ENCODE results near the gene CLASP1. TPM values are rescaled to one million over a fixed set of nuclear protein-coding genes. Genes with fewer than 3 reads are reported as not detected.
A peak's percentile ranks its signal among the peaks of the same experiment; 100 is the strongest.
"Not testable (repeated sequence)": the region's sequence is repeated elsewhere in the genome, so short reads cannot be mapped to it uniquely, and the experiment has no call there.

Gene CLASP1
- total RNA-seq, 2 donors from 2014 or later: 95.1 to 121 TPM

- no peak overlapping the region for H3K27ac Mint-ChIP-seq
- ATAC-seq (replicated peaks in 1 of 2) (no peak), DNase-seq (no peak)
- peaks cover 10 to 41% of the 10 kb centered on the region in 2 donors for H3K36me3 Mint-ChIP-seq (ENCODE audit: insufficient read depth in 2 of 2)
- H3K4me3 Mint-ChIP-seq: no peak overlapping the region
- H3K9me3 Mint-ChIP-seq: peaks cover 18 to 33% of the 10 kb centered on the region in 2 donors
- no peaks in the 10 kb centered on the region for H3K4me1 Mint-ChIP-seq (ENCODE audit: low read depth)
- H3K27me3 Mint-ChIP-seq (ENCODE audit: low read depth): no peaks in the 10 kb centered on the region
These were observed 28.6 kb upstream of the CLASP1 start for GRCh38 chr2:121677855-121678254.

GRCh38 chr2:121671621-121672020 lies 22.4 kb upstream of the CLASP1 start:
- Mint-ChIP-seq H3K9me3 (peaks cover 18 to 22% of the 10 kb centered on the region in 2 donors), H3K36me3 (ENCODE audit: insufficient read depth in 2 of 2) (peaks cover 16 to 33% of the 10 kb centered on the region in 2 donors)
- H3K4me3 Mint-ChIP-seq; H3K27me3 Mint-ChIP-seq (ENCODE audit: low read depth); ATAC-seq (replicated peaks in 1 of 2); DNase-seq; H3K27ac Mint-ChIP-seq; H3K4me1 Mint-ChIP-seq (ENCODE audit: low read depth): not testable (repeated sequence)

GRCh38 chr2:121670181-121670580 lies 20.9 kb upstream of the CLASP1 start:
- H3K9me3 Mint-ChIP-seq: peaks cover 14 to 15% of the 10 kb centered on the region in 2 donors
- H3K27ac Mint-ChIP-seq: no peak overlapping the region
- peaks cover 13 to 21% of the 10 kb centered on the region in 2 donors for H3K36me3 Mint-ChIP-seq (ENCODE audit: insufficient read depth in 2 of 2)

GRCh38 chr2:121667618-121668017 lies 18.4 kb upstream of the CLASP1 start:
- H3K27me3 Mint-ChIP-seq (ENCODE audit: low read depth): no peaks in the 10 kb centered on the region
- no peaks in the 10 kb centered on the region for H3K4me1 Mint-ChIP-seq (ENCODE audit: low read depth)
- peaks cover 11 to 12% of the 10 kb centered on the region in 2 donors for H3K36me3 Mint-ChIP-seq (ENCODE audit: insufficient read depth in 2 of 2)
- DNase-seq: no peak
- no peak overlapping the region for H3K27ac Mint-ChIP-seq
- peaks cover 7 to 8% of the 10 kb centered on the region in 2 donors for H3K9me3 Mint-ChIP-seq
- no peak overlapping the region for H3K4me3 Mint-ChIP-seq
- ATAC-seq (replicated peaks in 1 of 2): no peak

More at GRCh38 chr2:121670181-121670580, 20.9 kb upstream of the CLASP1 start:
- DNase-seq: no peak
- no peak overlapping the region for H3K4me3 Mint-ChIP-seq
- no peaks in the 10 kb centered on the region for H3K4me1 Mint-ChIP-seq (ENCODE audit: low read depth)
- ATAC-seq (replicated peaks in 1 of 2): no peak
- H3K27me3 Mint-ChIP-seq (ENCODE audit: low read depth): no peaks in the 10 kb centered on the region

- DNase-seq: no peak
- peaks cover 4% of the 10 kb centered on the region in 2 donors for H3K9me3 Mint-ChIP-seq
- ATAC-seq (replicated peaks in 1 of 2): no peak
- no peak overlapping the region for H3K27ac Mint-ChIP-seq
- no peaks in the 10 kb centered on the region for H3K4me1 Mint-ChIP-seq (ENCODE audit: low read depth)
- no peak overlapping the region for H3K4me3 Mint-ChIP-seq
- H3K27me3 Mint-ChIP-seq (ENCODE audit: low read depth): no peaks in the 10 kb centered on the region
- peaks cover 8 to 9% of the 10 kb centered on the region in 2 donors for H3K36me3 Mint-ChIP-seq (ENCODE audit: insufficient read depth in 2 of 2)
These were observed 16.8 kb upstream of the CLASP1 start for GRCh38 chr2:121666042-121666441.

GRCh38 chr2:121665504-121665903 lies 16.2 kb upstream of the CLASP1 start:
- no peaks in the 10 kb centered on the region for H3K4me1 Mint-ChIP-seq (ENCODE audit: low read depth)
- ATAC-seq (replicated peaks in 1 of 2) (no peak), DNase-seq (no peak)

GRCh38 chr2:121664713-121665112 lies 15.5 kb upstream of the CLASP1 start:
- DNase-seq: no peak
- ATAC-seq (replicated peaks in 1 of 2): no peak
- H3K4me1 Mint-ChIP-seq (ENCODE audit: low read depth): no peaks in the 10 kb centered on the region
- H3K36me3 Mint-ChIP-seq (ENCODE audit: insufficient read depth in 2 of 2): peaks cover 4 to 5% of the 10 kb centered on the region in 2 donors
- no peak overlapping the region for H3K27ac Mint-ChIP-seq
- no peaks in the 10 kb centered on the region for H3K27me3 Mint-ChIP-seq (ENCODE audit: low read depth)
- H3K4me3 Mint-ChIP-seq: no peak overlapping the region
- H3K9me3 Mint-ChIP-seq: peaks cover 0 to 1% of the 10 kb centered on the region in 2 donors

More at GRCh38 chr2:121665504-121665903, 16.2 kb upstream of the CLASP1 start:
- H3K4me3 Mint-ChIP-seq: no peak overlapping the region
- H3K9me3 Mint-ChIP-seq: peaks cover 1 to 3% of the 10 kb centered on the region in 2 donors
- H3K36me3 Mint-ChIP-seq (ENCODE audit: insufficient read depth in 2 of 2): peaks cover 5 to 6% of the 10 kb centered on the region in 2 donors
- H3K27me3 Mint-ChIP-seq (ENCODE audit: low read depth): no peaks in the 10 kb centered on the region
- H3K27ac Mint-ChIP-seq: no peak overlapping the region

GRCh38 chr2:121664086-121664485 lies 14.8 kb upstream of the CLASP1 start:
- ATAC-seq (replicated peaks in 1 of 2) (no peak), DNase-seq (no peak)
- H3K36me3 Mint-ChIP-seq (ENCODE audit: insufficient read depth in 2 of 2): peaks cover 4 to 5% of the 10 kb centered on the region in 2 donors
- no peak overlapping the region for H3K4me3 Mint-ChIP-seq
- no peak overlapping the region for H3K27ac Mint-ChIP-seq
- no peaks in the 10 kb centered on the region for H3K27me3 Mint-ChIP-seq (ENCODE audit: low read depth)
- H3K4me1 Mint-ChIP-seq (ENCODE audit: low read depth): no peaks in the 10 kb centered on the region
- H3K9me3 Mint-ChIP-seq: no peaks in the 10 kb centered on the region

GRCh38 chr2:121663434-121663833 lies 14.2 kb upstream of the CLASP1 start:
- ATAC-seq (replicated peaks in 1 of 2) (no peak), DNase-seq (no peak)
- Mint-ChIP-seq H3K4me3 (no peak overlapping the region), H3K9me3 (no peaks in the 10 kb centered on the region), H3K4me1 (ENCODE audit: low read depth) (no peaks in the 10 kb centered on the region), H3K27me3 (ENCODE audit: low read depth) (no peaks in the 10 kb centered on the region), H3K27ac (no peak overlapping the region), H3K36me3 (ENCODE audit: insufficient read depth in 2 of 2) (peaks cover 4 to 6% of the 10 kb centered on the region in 2 donors)

- peaks cover 1 to 6% of the 10 kb centered on the region in 2 donors for H3K36me3 Mint-ChIP-seq (ENCODE audit: insufficient read depth in 2 of 2)
- no peak for DNase-seq
- H3K9me3 Mint-ChIP-seq: no peaks in the 10 kb centered on the region
- no peak overlapping the region for H3K27ac Mint-ChIP-seq
- H3K4me1 Mint-ChIP-seq (ENCODE audit: low read depth): peaks cover 4% of the 10 kb centered on the region
- no peak for ATAC-seq (replicated peaks in 1 of 2)
- no peaks in the 10 kb centered on the region for H3K27me3 Mint-ChIP-seq (ENCODE audit: low read depth)
- no peak overlapping the region for H3K4me3 Mint-ChIP-seq
These were observed 13.4 kb upstream of the CLASP1 start for GRCh38 chr2:121662656-121663055.

GRCh38 chr2:121659933-121660332 lies 10.7 kb upstream of the CLASP1 start:
- H3K9me3 Mint-ChIP-seq: no peaks in the 10 kb centered on the region
- no peak overlapping the region for H3K4me3 Mint-ChIP-seq
- H3K27ac Mint-ChIP-seq: no peak overlapping the region
- ATAC-seq (replicated peaks in 1 of 2) (no peak), DNase-seq (no peak)
- no peaks in the 10 kb centered on the region for H3K27me3 Mint-ChIP-seq (ENCODE audit: low read depth)
- H3K4me1 Mint-ChIP-seq (ENCODE audit: low read depth): peaks cover 6% of the 10 kb centered on the region
- peaks cover 1 to 7% of the 10 kb centered on the region in 2 donors for H3K36me3 Mint-ChIP-seq (ENCODE audit: insufficient read depth in 2 of 2)

GRCh38 chr2:121658393-121658792 lies 9.1 kb upstream of the CLASP1 start:
- H3K4me1 Mint-ChIP-seq (ENCODE audit: low read depth): peaks cover 13% of the 10 kb centered on the region
- not testable (repeated sequence) for ATAC-seq (replicated peaks in 1 of 2); H3K27me3 Mint-ChIP-seq (ENCODE audit: low read depth); H3K9me3 Mint-ChIP-seq; H3K4me3 Mint-ChIP-seq; DNase-seq
- H3K27ac Mint-ChIP-seq: peak overlapping the region; percentile 5
- peaks cover 4 to 17% of the 10 kb centered on the region in 2 donors for H3K36me3 Mint-ChIP-seq (ENCODE audit: insufficient read depth in 2 of 2)

- no peak overlapping the region for H3K4me3 Mint-ChIP-seq
These were observed 3.8 kb upstream of the CLASP1 start for GRCh38 chr2:121653035-121653434.

GRCh38 chr2:121650315-121650930 lies 1.2 kb upstream of the CLASP1 start:
- Mint-ChIP-seq H3K27ac (peak overlapping the region; percentile 100), H3K36me3 (ENCODE audit: insufficient read depth in 2 of 2) (peaks cover 14 to 35% of the 10 kb centered on the region in 2 donors), H3K4me3 (peak overlapping the region; percentile 97 to 98), H3K9me3 (no peaks in the 10 kb centered on the region), H3K27me3 (ENCODE audit: low read depth) (no peaks in the 10 kb centered on the region), H3K4me1 (ENCODE audit: low read depth) (peaks cover 65% of the 10 kb centered on the region)
- DNase-seq (peak in 1 of 2 donors; percentile 6), ATAC-seq (replicated peaks in 1 of 2) (peak; percentile 4 to 6)

More at GRCh38 chr2:121653035-121653434, 3.8 kb upstream of the CLASP1 start:
- no peaks in the 10 kb centered on the region for H3K9me3 Mint-ChIP-seq
- H3K27me3 Mint-ChIP-seq (ENCODE audit: low read depth): no peaks in the 10 kb centered on the region
- no peak for DNase-seq
- ATAC-seq (replicated peaks in 1 of 2): no peak
- H3K27ac Mint-ChIP-seq: peak overlapping the region; percentile 87
- H3K36me3 Mint-ChIP-seq (ENCODE audit: insufficient read depth in 2 of 2): peaks cover 12 to 37% of the 10 kb centered on the region in 2 donors
- peaks cover 46% of the 10 kb centered on the region for H3K4me1 Mint-ChIP-seq (ENCODE audit: low read depth)

Data from activated T-cell treated with anti-CD3 and anti-CD28 coated beads, Interleukin-2, amount 50 U/mL, for 72 hours (primary cell).